CD4-positive, alpha-beta T cell treated with Interleukin-15 for 1 hour (primary cell): ENCODE data around the gene CLNK.

ENCODE experiments used
- DNase-seq: peaks from one replicate; pipeline ENCODE4 v3.0.0-alpha.2; 2020

CLNK gene

DNA sequence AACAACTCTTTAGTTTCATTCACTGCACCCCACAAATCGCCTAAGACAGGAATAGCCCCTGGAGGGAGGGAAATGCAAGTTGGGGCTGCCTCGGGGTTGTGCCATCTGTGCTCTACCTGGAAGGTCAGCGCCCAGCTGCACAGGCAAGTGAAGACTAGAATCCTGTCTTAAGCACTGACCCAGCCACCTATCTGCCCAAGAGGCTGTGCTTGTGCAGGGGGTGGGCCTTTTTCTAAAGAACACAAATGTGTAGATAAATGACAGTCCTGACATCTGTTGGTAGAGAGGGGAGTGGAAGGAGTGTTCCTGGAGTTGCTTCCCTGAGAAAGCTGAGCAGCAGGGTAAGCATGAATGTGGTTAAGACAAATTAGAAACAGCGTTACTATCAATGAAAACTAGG lies 243.1 kb downstream of the CLNK start:
- DNase-seq: no peak

DNA sequence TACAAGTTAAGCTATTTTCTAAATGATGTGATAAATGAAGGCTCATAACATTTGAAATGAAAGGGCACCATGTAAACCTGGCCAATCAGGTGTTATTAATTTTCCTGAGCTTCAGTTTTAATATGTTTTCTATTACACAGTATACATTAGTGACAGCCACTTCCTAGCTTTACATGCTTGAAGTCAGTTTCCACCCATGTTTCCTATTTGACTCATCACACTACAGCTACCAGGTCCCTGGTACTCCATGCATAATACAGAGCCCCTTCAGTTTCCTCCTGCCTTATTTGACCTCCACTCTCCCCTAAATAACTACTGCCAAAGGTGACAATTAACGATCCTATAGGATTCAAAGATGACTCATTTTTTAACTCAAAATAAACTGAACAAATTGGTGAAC lies 245.6 kb downstream of the CLNK start:
- no peak for DNase-seq

DNA sequence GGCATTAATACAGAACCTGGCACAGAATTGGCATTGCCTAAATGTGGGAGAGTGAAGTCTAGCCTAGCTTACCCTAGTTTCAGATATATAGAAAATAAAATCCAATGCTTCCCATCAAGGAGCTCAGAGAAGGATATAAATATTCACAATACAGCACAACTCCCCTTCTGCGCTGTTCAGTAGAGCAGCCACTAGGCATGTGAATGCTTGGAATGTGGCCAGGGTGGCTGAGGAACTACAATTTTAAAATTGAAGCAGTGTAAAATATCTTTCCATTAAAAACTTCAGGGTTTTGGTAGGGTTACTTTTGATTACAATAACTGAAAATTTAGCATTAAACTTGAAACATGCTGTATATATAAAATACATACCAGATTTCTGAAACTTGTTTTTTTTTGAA lies 246.8 kb downstream of the CLNK start:
- DNase-seq: no peak
